HG03103 (cell line): ENCODE measurements around the gene MGLL.

Experiments used
- ATAC-seq: cut with Tn5 transposase; IDR thresholded peaks from one replicate; pipeline ENCODE4 v1.9.1; 2021; ENCODE audit warnings: low read depth; ENCODE audit not compliant: unreplicated experiment

The MGLL gene

DNA sequence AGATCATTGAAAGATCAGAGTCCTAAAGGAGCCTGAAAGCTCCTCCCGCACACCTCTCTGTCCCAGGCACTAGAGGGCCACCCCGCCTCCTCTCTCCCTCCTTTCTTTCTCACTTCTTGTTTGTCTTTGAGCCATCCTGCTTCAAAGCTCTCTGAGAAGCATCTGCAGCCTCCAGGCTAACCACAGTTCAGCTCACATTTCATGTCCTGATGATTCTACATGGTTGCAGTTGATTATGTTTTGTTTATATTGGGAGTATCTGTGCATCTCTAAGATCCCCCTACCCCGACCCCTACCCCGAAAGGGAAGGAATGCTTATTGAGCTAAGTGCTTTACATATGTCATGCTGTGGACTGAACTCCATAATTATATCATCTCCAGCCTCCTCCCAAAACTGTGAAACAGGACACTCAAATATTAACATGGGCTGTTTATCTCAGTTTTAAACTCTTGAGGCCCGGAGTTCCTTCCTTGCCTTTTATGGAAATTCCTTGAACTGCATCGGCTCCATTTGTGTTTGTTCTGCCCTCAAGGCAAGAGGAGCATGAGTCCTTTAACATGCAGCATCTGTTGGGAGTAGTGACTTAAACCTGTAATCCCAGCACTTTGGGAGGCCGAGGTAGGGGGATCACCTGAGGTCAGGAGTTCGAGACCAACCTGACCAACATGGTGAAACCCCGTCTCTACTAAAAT is 30.9 kb downstream of the MGLL start:
- peak; percentile 78 for ATAC-seq

DNA sequence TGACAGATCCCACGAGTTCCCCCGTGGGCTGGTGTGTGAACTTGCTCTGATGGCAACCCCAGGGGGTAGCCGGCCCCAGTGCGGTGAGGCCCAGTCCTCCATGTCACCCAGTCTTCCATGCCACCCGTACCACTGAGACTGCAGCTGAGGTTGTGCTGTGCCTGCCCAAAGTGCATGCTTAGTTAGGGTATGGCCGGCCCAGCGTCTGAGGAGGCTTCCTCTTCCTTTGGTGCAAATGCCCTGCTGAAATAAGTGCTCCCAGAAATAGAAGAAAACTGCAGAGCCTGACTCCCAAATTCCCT is 31.5 kb downstream of the MGLL start:
- ATAC-seq: no peak

DNA sequence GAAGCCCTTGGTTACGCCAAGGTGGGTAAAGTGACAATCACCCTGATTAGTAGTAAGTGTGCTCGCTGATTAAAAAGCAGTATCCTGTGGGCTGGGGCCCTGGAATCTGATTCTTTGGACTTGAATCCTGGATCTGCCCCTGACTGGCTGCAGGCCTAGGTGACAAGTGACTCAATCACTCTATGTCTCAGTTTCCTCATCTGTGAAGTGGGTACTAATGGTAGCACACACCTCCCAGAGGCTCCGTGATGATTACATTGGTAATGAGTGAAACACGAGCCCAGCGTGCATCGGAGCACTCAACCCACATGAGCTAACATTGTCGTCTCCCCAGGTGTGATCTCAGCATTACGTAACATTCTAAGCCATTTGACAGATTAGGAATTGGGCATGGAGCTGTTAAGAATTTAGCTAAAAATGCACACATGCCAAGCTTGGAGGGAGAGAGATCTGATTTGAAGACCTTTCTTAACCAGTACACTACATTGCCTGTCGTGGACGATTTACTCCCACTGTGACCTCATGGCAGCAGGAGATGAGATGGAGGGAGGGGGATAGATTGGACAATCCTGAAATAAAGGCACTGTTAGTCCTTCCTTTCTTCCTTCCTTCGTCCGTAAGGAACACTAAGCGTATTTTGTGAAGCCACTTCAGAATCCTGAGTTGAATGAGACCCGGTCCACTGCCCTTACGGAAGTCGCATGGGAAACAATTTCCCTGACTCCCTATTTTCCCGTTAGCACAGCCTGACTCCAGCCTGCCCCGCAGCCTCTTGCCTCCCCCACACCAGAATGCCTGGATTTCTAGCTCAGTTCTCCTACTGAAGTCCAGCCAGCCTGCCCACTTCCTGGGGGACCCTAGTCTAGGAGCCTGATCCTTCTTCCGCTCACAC is 32.1 kb downstream of the MGLL start:
- ATAC-seq: no peak

DNA sequence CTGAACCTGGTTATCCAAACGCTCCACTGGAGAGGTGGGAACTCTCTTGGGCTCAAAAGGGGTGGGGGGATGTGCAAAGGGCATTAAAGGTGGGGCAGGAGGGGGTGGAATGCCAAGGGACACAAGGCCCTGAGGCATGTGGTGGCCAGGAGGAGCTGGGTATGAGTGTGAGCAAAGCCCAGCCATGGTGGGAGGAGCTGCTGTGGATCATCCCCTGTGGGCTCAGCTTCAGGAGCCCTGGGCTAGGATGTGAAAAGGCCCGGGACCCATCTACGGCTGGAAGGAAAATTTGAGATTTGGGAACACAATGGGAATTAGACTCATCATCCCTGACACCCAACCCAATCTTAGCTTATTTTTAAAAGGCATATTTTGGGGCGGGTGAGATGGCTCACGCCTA is 33.3 kb downstream of the MGLL start:
- ATAC-seq: no peak

GRCh38 chr3:127788451-127788909 is 33.8 kb downstream of the MGLL start:
- no peak for ATAC-seq

DNA sequence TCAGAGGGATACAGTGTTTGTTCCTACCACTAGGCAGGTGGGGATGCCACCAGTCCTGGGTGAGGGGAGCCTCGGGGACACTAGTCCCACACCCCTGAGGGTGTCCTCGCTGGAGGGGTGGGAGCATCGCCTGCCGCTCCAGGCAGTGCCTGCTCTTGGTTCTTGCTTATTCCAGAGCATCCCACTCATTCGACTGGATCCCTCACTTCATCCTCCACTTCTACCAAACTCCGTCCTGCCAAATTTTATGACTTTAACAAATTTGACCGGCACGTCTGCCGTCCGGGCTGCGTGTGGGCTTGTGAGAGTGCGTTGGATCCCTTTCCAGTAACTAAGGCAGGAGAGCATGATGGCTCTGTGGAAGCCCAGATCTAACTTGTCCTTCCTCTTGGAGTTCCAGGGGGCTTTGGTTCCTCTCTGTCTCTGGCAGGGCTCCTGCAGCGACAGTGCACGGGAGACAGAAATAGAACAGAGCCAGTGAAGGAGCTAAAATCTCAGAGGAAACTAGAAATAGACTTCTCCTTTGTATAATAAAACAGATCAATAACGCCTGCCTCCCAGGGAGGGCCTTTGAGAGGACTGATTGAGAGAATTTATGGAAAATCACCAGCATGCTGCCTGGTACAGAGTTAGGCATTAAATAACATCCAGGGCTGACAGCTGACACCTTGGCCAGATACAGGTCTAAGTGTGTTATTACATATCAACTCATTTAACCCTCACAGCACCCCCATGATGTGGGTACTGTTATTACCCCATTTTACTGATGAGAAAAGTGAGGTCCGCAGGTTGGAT is 34.5 kb downstream of the MGLL start:
- ATAC-seq: no peak

GRCh38 chr3:127787071-127787490 is 35.2 kb downstream of the MGLL start:
- no peak for ATAC-seq

- ATAC-seq: no peak
These were observed 35.8 kb downstream of the MGLL start for GRCh38 chr3:127786353-127787070.

DNA sequence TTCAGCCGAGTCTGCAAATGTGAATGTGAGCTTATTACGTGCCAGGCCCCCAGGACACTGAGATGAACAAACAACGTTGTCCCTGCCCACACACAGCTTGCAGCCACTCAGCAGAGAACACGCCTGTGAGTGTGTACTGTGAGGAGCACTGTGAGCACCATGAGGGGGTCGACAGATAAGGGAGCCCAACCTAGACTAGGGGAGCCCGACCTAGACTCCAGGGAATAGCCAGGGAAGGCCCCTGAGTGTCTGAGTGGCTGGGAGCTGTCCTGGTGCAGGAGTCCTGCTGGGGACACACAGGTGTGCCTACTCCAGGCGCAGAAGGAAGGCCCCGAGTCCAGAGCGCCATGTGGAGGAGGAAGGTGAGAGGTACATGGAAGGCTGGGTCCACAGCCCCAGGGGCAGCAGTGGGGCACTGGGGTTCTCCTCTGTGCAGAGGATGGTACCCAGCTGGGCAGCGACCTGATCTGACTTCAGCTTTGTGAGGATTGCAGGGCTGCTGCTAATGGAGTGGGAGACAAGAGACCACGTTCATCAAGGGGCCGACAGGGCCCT is 36.5 kb downstream of the MGLL start:
- ATAC-seq: no peak

- ATAC-seq: no peak
These were observed 37.2 kb downstream of the MGLL start for GRCh38 chr3:127784865-127785710.

DNA sequence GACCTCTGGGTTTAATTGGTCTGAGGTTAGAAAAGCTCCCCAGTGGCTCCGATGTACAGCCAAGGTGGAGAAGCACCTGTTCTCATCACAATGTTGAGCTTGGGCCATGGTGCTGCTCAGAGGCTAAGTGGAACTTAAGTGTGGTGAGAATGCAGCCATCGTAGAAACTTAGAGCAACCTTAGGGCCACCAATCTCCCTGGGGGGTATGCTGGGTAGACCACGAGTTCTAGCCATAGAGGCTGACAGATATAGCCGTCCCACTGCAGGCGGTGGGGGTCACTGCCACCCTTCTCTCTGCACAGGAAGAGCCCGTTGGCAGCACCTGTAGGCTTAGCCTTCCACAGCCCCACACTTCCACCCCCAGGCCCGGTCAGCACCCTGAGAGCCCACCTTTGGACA is 38.0 kb downstream of the MGLL start:
- ATAC-seq: no peak

DNA sequence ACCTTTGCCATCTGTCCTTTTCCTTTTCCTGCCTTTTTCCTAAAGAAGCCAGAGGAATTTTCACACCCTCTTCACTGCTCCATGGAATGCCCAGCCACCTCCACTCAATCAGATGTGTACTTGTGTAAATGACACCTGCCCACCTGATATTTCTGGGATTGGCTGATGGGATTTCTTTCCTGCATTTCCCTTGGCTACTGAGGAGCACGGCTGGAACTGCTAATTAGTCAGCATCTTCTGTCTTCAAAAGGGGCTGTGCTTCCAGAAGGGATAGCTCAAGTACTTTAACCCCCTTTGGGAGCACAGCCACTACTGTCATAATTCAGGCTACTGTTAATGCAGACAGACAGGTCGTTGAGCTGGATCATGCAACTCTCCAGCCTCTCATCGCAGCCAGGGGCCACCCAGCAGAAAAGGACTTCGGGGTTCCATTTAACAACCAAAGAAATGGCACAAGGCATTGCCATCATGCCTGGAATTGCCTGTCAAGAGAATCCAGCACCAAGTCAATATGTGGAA is 38.6 kb downstream of the MGLL start:
- ATAC-seq: no peak

GRCh38 chr3:127783166-127783565 is 39.1 kb downstream of the MGLL start:
- ATAC-seq: no peak

- ATAC-seq: no peak
These were observed 40.8 kb downstream of the MGLL start for GRCh38 chr3:127781411-127782001.

DNA sequence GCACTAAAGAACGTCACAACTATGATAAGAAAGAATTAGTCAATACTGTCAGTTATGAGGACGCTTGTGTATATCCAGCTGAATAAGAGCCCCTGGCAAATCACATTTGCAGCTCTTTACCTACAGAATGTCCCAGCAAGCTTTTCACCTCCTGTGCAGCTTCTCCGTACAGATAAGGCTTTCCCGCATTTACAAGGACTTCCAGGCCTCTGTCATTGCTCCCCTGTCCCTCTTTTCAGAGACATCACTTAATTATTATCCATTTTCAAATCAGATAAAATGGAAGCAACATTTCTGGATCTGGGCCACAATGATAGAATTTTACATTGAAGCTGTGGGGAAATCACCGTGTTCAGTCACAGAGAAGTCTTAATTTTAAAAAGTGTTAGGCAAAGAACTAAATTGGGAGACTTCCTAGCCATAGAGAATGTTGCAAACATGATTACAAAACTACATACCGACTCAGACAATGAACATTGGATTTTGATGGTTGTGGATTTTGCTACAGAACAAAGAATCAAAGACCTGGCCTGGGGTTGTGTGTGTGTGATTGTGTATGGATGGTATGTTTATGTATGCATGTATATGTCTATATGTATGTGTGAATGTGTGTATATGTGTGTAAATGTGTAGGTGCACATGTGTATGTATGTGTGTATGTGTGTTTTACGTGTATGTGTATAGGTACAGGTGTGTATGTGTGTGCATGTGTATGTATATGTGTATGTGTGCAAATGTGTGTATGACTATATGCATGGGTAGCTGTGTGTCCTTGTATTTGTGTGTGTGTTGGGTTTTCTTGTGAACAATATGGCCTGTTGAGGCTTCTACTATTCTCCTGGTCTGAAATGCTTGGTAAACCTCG is 41.5 kb downstream of the MGLL start:
- no peak for ATAC-seq

DNA sequence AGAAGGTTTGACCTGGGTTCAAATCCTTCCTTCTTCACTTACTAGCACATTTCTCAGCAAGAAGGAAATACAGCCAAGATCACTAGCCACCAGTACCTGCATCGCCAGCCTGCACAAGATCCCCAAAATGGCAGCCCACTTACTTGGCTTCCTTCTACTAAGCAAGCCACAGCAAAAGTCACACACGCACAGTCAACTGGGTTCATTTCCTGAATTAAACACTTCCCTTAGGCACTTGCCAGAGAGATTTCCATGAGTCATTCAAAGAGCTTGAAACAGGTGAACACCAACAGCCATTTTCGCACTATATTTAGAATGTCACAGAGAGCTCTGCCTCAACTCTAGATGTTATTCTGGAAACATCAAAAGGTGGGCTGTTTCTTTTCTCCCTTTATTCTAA is 42.6 kb downstream of the MGLL start:
- ATAC-seq: no peak

GRCh38 chr3:127777921-127778656 is 44.2 kb downstream of the MGLL start:
- no peak for ATAC-seq
